H1 (cell line): ENCODE results near the gene GRIK2. TPM values are rescaled to one million over a fixed set of nuclear protein-coding genes. Genes with fewer than 3 reads are reported as not detected.
A peak's percentile ranks its signal among the peaks of the same experiment; 100 is the strongest.

Experiments
- CTCF ChIA-PET: fragments of 300-600 bp; sonication (Branson Sonifier 250); formaldehyde crosslinking; loops from one replicate; lab custom pipeline; 2021; ENCODE audit not compliant: partially characterized antibody; lab: Charles Lee
- POLR2A ChIA-PET: fragments of 300-600 bp; sonication (Branson Sonifier 250); formaldehyde crosslinking; loops from one replicate; lab custom pipeline; 2021; ENCODE audit warnings: inconsistent platforms; ENCODE audit not compliant: partially characterized antibody; lab: Charles Lee
- DNase-seq, 2 experiments: peaks; one replicate each; pipeline versions ENCODE4 v3.0.0 to v3.0.0-alpha.2; 2010 to 2022; ENCODE audit warnings: low spot score in 2 of 2, low read depth in 1 of 2, mixed read lengths in 1 of 2
- FAIRE-seq: peaks from 2 replicates; lab custom pipeline; 2011; peaks lifted over from hg19 to GRCh38; lab: Jason Lieb, UNC
- H2AFZ ChIP-seq: 2 replicates; pipeline ENCODE4 v1.8.1; 2012; ENCODE audit warnings: low read length, inconsistent platforms
- H2AK5ac ChIP-seq: 2 replicates; pipeline ENCODE4 v1.6.1; 2013; ENCODE audit warnings: low read depth, low read length
- H2BK120ac ChIP-seq: replicated peaks from 2 replicates; pipeline ENCODE3; 2013; ENCODE audit warnings: low read depth, low read length, inconsistent platforms
- H2BK12ac ChIP-seq: 2 replicates; pipeline ENCODE4 v1.6.1; 2013; ENCODE audit warnings: low read depth, low read length
- H2BK15ac ChIP-seq: 2 replicates; pipeline ENCODE4 v1.6.1; 2013; ENCODE audit warnings: low read length
- H2BK20ac ChIP-seq: 2 replicates; pipeline ENCODE4 v1.6.1; 2013; ENCODE audit warnings: low read length
- H2BK5ac ChIP-seq: 2 replicates; pipeline ENCODE4 v1.6.1; 2013; ENCODE audit warnings: low read depth, low read length
- H3K14ac ChIP-seq: 2 replicates; pipeline ENCODE4 v1.6.1; 2013; ENCODE audit warnings: inconsistent platforms; ENCODE audit not compliant: insufficient read length
- H3K18ac ChIP-seq: 2 replicates; pipeline ENCODE4 v1.6.1; 2013; ENCODE audit warnings: low read length; ENCODE audit errors: extremely low read depth
- H3K23ac ChIP-seq: 2 replicates; pipeline ENCODE4 v1.6.1; 2013; ENCODE audit warnings: inconsistent platforms; ENCODE audit not compliant: insufficient read length
- H3K23me2 ChIP-seq: 2 replicates; pipeline ENCODE4 v1.6.1; 2013; ENCODE audit warnings: low read depth, low read length
- H3K27ac ChIP-seq: 2 replicates; pipeline ENCODE4 v1.6.1; 2011; ENCODE audit warnings: low read depth, low read length, inconsistent platforms
- H3K27me3 ChIP-seq, 4 experiments: replicated peaks in 1 of 4; 1 replicate in 1 of 4; 2 replicates in 3 of 4; pipeline versions ENCODE4 v1.6.1 to v1.8.1; 2011 to 2013; ENCODE audit warnings: low read length in 3 of 4, mild to moderate bottlenecking in 3 of 4, inconsistent platforms in 2 of 4, mixed read lengths in 2 of 4, moderate library complexity in 1 of 4; ENCODE audit not compliant: control insufficient read depth in 3 of 4, insufficient read depth in 3 of 4; ENCODE audit errors: extremely low read depth in 1 of 4
- H3K36me3 ChIP-seq, 4 experiments: 2 replicates each; pipeline versions ENCODE4 v1.6.1 to v1.8.1; 2011 to 2013; ENCODE audit warnings: mild to moderate bottlenecking in 4 of 4, low read length in 3 of 4, moderate library complexity in 2 of 4, control low read depth in 1 of 4, inconsistent platforms in 1 of 4; ENCODE audit not compliant: insufficient read depth in 4 of 4, control insufficient read depth in 2 of 4
- H3K4ac ChIP-seq: replicated peaks from 2 replicates; pipeline ENCODE3; 2013; ENCODE audit warnings: low read length, low read depth, mixed read lengths, inconsistent platforms; ENCODE audit not compliant: insufficient read length
- H3K4me1 ChIP-seq, 4 experiments: replicated peaks in 1 of 4; 1 replicate in 1 of 4; 2 replicates in 3 of 4; pipeline versions ENCODE4 v1.6.1 to v1.8.1; 2011 to 2013; ENCODE audit warnings: low read length in 3 of 4, inconsistent platforms in 2 of 4, mixed read lengths in 1 of 4; ENCODE audit not compliant: insufficient read depth in 4 of 4, control insufficient read depth in 3 of 4
- H3K4me2 ChIP-seq, 2 experiments: 2 replicates each; pipeline versions ENCODE4 v1.6.1 to v1.8.1; 2011 to 2013; ENCODE audit warnings: low read depth in 2 of 2, low read length in 2 of 2, control low read depth in 1 of 2, inconsistent platforms in 1 of 2, mild to moderate bottlenecking in 1 of 2; ENCODE audit not compliant: insufficient read depth in 1 of 2
- H3K4me3 ChIP-seq, 4 experiments: fragments of 200-600, 300-600 bp in 1 of 4; sonication (generic), shearing (Covaris generic), sonication (Bioruptor Twin) in 1 of 4; 2 replicates each; pipeline versions ENCODE4 v1.5.1 to v1.8.1; 2011 to 2016; ENCODE audit warnings: low read length in 4 of 4, low read depth in 3 of 4, control low read depth in 2 of 4, inconsistent platforms in 2 of 4, mild to moderate bottlenecking in 2 of 4, mixed read lengths in 1 of 4, moderate library complexity in 1 of 4; ENCODE audit not compliant: insufficient read depth in 2 of 4; ENCODE audit errors: extremely low read depth in 1 of 4
- H3K56ac ChIP-seq: replicated peaks from 2 replicates; pipeline ENCODE3; 2013; ENCODE audit warnings: low read depth, mild to moderate bottlenecking, mixed read lengths, low read length, inconsistent platforms; ENCODE audit not compliant: insufficient read length
- H3K79me1 ChIP-seq: 2 replicates; pipeline ENCODE4 v1.6.1; 2013; ENCODE audit warnings: low read depth, low read length, control low read depth
- H3K79me2 ChIP-seq, 2 experiments: 2 replicates each; pipeline versions ENCODE4 v1.6.1 to v1.8.1; 2012 to 2013; ENCODE audit warnings: low read length in 2 of 2, mild to moderate bottlenecking in 2 of 2, inconsistent platforms in 1 of 2; ENCODE audit not compliant: insufficient read depth in 2 of 2, control insufficient read depth in 1 of 2
- H3K9ac ChIP-seq, 4 experiments: replicated peaks in 1 of 4; 1 replicate in 1 of 4; 2 replicates in 3 of 4; pipeline versions ENCODE4 v1.6.1 to v1.8.1; 2011 to 2013; ENCODE audit warnings: low read depth in 3 of 4, low read length in 3 of 4, control low read depth in 2 of 4, mild to moderate bottlenecking in 2 of 4, moderate library complexity in 2 of 4, inconsistent platforms in 1 of 4; ENCODE audit errors: extremely low read depth in 1 of 4
- H3K9me3 ChIP-seq, 2 experiments: 2 replicates each; pipeline versions ENCODE4 v1.6.1 to v1.8.1; 2012 to 2013; ENCODE audit warnings: mild to moderate bottlenecking in 2 of 2, moderate library complexity in 2 of 2, control low read depth in 1 of 2, inconsistent platforms in 1 of 2, low read depth in 1 of 2, low read length in 1 of 2, mixed read lengths in 1 of 2; ENCODE audit not compliant: insufficient read depth in 2 of 2
- H4K20me1 ChIP-seq, 2 experiments: replicated peaks in 1 of 2; 2 replicates each; pipeline versions ENCODE3 to v1.8.1; 2011 to 2013; ENCODE audit warnings: inconsistent platforms in 2 of 2, low read length in 2 of 2, mild to moderate bottlenecking in 1 of 2; ENCODE audit not compliant: insufficient read depth in 2 of 2, control insufficient read depth in 1 of 2
- H4K5ac ChIP-seq: 2 replicates; pipeline ENCODE4 v1.6.1; 2013; ENCODE audit warnings: low read length, low read depth, mixed read lengths, inconsistent platforms; ENCODE audit not compliant: insufficient read length
- H4K8ac ChIP-seq: 2 replicates; pipeline ENCODE4 v1.8.0; 2013; ENCODE audit warnings: mild to moderate bottlenecking, moderate library complexity, low read length, inconsistent platforms; ENCODE audit not compliant: insufficient read depth; ENCODE audit errors: extremely low read depth
- H4K91ac ChIP-seq: replicated peaks from 2 replicates; pipeline ENCODE3; 2013; ENCODE audit warnings: low read length, mixed read lengths, inconsistent platforms; ENCODE audit not compliant: insufficient read length
- YY1 ChIP-seq: IDR thresholded peaks from 2 replicates; pipeline ENCODE4 v1.6.1; 2011; ENCODE audit warnings: low read depth, mild to moderate bottlenecking, low read length
- WGBS, 2 experiments: shearing (Covaris generic) in 1 of 2; methylation state at CpG; one replicate each; pipeline versions ENCODE4 v1.1.6 to v1.1.7; 2013 to 2015; ENCODE audit warnings: low lambda C conversion rate in 2 of 2, mixed read lengths in 2 of 2, inconsistent platforms in 1 of 2, low coverage in 1 of 2, missing lambda C conversion rate in 1 of 2; ENCODE audit not compliant: insufficient replicate concordance in 2 of 2, insufficient coverage in 1 of 2, insufficient read length in 1 of 2; ENCODE audit errors: extremely low coverage in 1 of 2, missing lambda C conversion rate in 1 of 2; 5-methylcytosine and 5-hydroxymethylcytosine counted together
- polyA plus RNA-seq, 7 experiments: library from polyadenylated mRNA; depleted of rRNA in 3 of 7; stranded (reverse) in 5 of 7; unstranded in 2 of 7; fragments of >200 nt in 5 of 7; fragments of 200-250 nt in 2 of 7; gene quantifications; 1 replicate in 5 of 7; 2 replicates in 1 of 7; 4 replicates in 1 of 7; pipeline versions ENCODE4 v1.2.1 to v1.2.3, GENCODE V29; 2011 to 2013; ENCODE audit warnings: missing spikeins in 2 of 7, mixed read lengths in 2 of 7
- total RNA-seq: library from RNA; stranded (reverse); fragmentation: NEBNext Ultra II Directional; extraction: Animal tissue kit (Norgen Biotek cat#: 25700); gene quantifications from 2 replicates; pipeline ENCODE4 v1.2.1, GENCODE V29; 2021
- TF ChIP-seq, protein P1 (sequence below): IDR thresholded peaks from 2 replicates; pipeline ENCODE4 v1.6.1; 2012; ENCODE audit warnings: inconsistent platforms
- TF ChIP-seq, protein P2 (sequence below): IDR thresholded peaks from 2 replicates; pipeline ENCODE4 v1.6.1; 2012; ENCODE audit warnings: inconsistent platforms

GRIK2 gene
- total and polyA plus RNA-seq, 2 of the 8 experiments (the other 6 are each of a cell fraction or from before 2014, with no cell fraction given) = 1.8 to 2.2 TPM

DNA sequence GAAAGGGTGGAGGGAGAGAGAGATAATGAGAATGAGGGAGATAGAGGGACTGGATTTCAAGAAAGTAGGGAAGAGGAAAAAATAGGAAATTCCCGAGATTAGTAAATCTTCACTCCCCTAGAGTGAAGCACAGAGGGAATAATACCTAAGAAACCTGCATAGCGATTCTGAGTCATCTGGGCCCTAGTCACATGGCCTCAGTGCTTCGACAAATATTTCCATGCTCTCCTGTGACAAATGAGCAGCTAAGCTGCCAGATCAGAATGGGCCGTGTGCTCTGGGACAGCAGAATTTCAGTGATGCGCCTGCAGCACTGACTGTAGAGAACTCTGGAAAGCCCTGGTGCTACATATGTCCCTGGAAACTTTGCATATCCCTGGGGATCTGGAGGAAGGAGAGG is 48.6 kb upstream of the GRIK2 start:
- no peak overlapping the region for H2BK120ac ChIP-seq
- H3K9me3 ChIP-seq = no peaks in the 10 kb centered on the region
- TF ChIP-seq, protein P1, sequence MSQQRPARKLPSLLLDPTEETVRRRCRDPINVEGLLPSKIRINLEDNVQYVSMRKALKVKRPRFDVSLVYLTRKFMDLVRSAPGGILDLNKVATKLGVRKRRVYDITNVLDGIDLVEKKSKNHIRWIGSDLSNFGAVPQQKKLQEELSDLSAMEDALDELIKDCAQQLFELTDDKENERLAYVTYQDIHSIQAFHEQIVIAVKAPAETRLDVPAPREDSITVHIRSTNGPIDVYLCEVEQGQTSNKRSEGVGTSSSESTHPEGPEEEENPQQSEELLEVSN = peak; percentile 35; the same call in 1 of the 2 replicates
- TF ChIP-seq, protein P2, sequence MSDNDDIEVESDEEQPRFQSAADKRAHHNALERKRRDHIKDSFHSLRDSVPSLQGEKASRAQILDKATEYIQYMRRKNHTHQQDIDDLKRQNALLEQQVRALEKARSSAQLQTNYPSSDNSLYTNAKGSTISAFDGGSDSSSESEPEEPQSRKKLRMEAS = 0 out of 2 replicates have a peak, but pooled peaks have one; percentile 29
- TF ChIP-seq YY1 = no peak
- H2AK5ac ChIP-seq = no peak overlapping the region
- no peaks in the 10 kb centered on the region for H3K4me1 ChIP-seq
- no peak overlapping the region for H3K27ac ChIP-seq
- peak overlapping the region; percentile 30; the same call in 1 of the 2 replicates for H2AFZ ChIP-seq
- H3K4me3 ChIP-seq = no peak overlapping the region
- no peak overlapping the region for H4K91ac ChIP-seq
- no peaks in the 10 kb centered on the region for H3K79me1 ChIP-seq
- ChIA-PET CTCF (no interaction called here), POLR2A (no interaction called here)
- 85% methylated on average over 5 of the region's 5 CpGs; no CpG with 5 or more reads in 1 of the 2 experiments for WGBS, 2 experiments
- H2BK20ac ChIP-seq = no peak overlapping the region
- H2BK12ac ChIP-seq = no peak overlapping the region
- no peak overlapping the region for H3K4me2 ChIP-seq
- no peaks in the 10 kb centered on the region for H3K27me3 ChIP-seq
- H4K8ac ChIP-seq = no peak overlapping the region
- no peak overlapping the region for H3K9ac ChIP-seq
- H4K20me1 ChIP-seq = no peaks in the 10 kb centered on the region
- no peak overlapping the region for H3K23ac ChIP-seq
- no peaks in the 10 kb centered on the region for H3K36me3 ChIP-seq
- no peak overlapping the region for H2BK5ac ChIP-seq
- H3K56ac ChIP-seq = no peak overlapping the region
- no peaks in the 10 kb centered on the region for H3K79me2 ChIP-seq
- DNase-seq = no peak
- no peak for FAIRE-seq
- no peak overlapping the region for H4K5ac ChIP-seq
- H3K18ac ChIP-seq = no peak overlapping the region
- H3K23me2 ChIP-seq = no peaks in the 10 kb centered on the region
- H2BK15ac ChIP-seq = no peak overlapping the region
- no peak overlapping the region for H3K14ac ChIP-seq
- H3K4ac ChIP-seq = no peak overlapping the region
